ENCODE results near the gene UTRN. TPM values are rescaled to one million over a fixed set of nuclear protein-coding genes. Genes with fewer than 3 reads are reported as not detected.
A peak's percentile ranks its signal among the peaks of the same experiment; 100 is the strongest.

The UTRN gene
- total RNA-seq, 4 donors from 2014 or later, result 383 to 473 (median 415) TPM

GRCh38 chr6:144305985-144306384, 20.9 kb downstream of the UTRN start:
- H3K4me1 ChIP-seq, result peaks cover 7 to 27% of the 10 kb centered on the region in 2 donors
- TF ChIP-seq, protein P1, sequence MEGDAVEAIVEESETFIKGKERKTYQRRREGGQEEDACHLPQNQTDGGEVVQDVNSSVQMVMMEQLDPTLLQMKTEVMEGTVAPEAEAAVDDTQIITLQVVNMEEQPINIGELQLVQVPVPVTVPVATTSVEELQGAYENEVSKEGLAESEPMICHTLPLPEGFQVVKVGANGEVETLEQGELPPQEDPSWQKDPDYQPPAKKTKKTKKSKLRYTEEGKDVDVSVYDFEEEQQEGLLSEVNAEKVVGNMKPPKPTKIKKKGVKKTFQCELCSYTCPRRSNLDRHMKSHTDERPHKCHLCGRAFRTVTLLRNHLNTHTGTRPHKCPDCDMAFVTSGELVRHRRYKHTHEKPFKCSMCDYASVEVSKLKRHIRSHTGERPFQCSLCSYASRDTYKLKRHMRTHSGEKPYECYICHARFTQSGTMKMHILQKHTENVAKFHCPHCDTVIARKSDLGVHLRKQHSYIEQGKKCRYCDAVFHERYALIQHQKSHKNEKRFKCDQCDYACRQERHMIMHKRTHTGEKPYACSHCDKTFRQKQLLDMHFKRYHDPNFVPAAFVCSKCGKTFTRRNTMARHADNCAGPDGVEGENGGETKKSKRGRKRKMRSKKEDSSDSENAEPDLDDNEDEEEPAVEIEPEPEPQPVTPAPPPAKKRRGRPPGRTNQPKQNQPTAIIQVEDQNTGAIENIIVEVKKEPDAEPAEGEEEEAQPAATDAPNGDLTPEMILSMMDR (IDR thresholded peaks at IDR 0.05), result no peak
- intact Hi-C loops (cut with DNase I), result no loop called here
- H3K27ac ChIP-seq, result peak overlapping the region in 1 of 3 donors; percentile 7
- 57 to 72% methylated on average over 3 of the region's 3 CpGs for WGBS, 2 donors
- H3K9me3 ChIP-seq, result no peaks in the 10 kb centered on the region
- no peaks in the 10 kb centered on the region for H3K27me3 ChIP-seq
- peaks cover 3 to 7% of the 10 kb centered on the region in 2 donors for H3K36me3 ChIP-seq
- no peak for DNase-seq
- H3K4me3 ChIP-seq (replicated peaks in 1 of 3), result no peak overlapping the region

- TF ChIP-seq, protein P1 (IDR thresholded peaks at IDR 0.05), result no peak
- no peak for TF ChIP-seq POLR2A (IDR thresholded peaks at IDR 0.05)
- H3K9me3 ChIP-seq, result no peaks in the 10 kb centered on the region
- intact Hi-C loops (cut with DNase I), result no loop called here
- no peak overlapping the region for H3K27ac ChIP-seq
- peaks cover 14 to 36% of the 10 kb centered on the region in 2 donors for H3K4me1 ChIP-seq
- WGBS, 2 donors, result 93 to 95% methylated on average over 3 of the region's 3 CpGs
- peaks cover 3 to 7% of the 10 kb centered on the region in 2 donors for H3K36me3 ChIP-seq
- no peaks in the 10 kb centered on the region for H3K27me3 ChIP-seq
- DNase-seq, result no peak
- H3K4me3 ChIP-seq (replicated peaks in 1 of 3), result no peak overlapping the region
These were observed 22.7 kb downstream of the UTRN start for GRCh38 chr6:144307880-144308279.

- intact Hi-C loops (cut with DNase I), result no loop called here
- H3K4me1 ChIP-seq, result peaks cover 36 to 58% of the 10 kb centered on the region in 2 donors
- WGBS, 2 donors, result 87 to 94% methylated on average over 5 of the region's 5 CpGs
These were observed 25.6 kb downstream of the UTRN start for GRCh38 chr6:144310765-144311164.

GRCh38 chr6:144311361-144311760, 26.2 kb downstream of the UTRN start:
- DNase-seq, result no peak
- intact Hi-C loops (cut with DNase I), result no loop called here
- H3K4me1 ChIP-seq, result peaks cover 37 to 58% of the 10 kb centered on the region in 2 donors
- H3K36me3 ChIP-seq, result peaks cover 3 to 7% of the 10 kb centered on the region in 2 donors
- no peaks in the 10 kb centered on the region for H3K9me3 ChIP-seq
- TF ChIP-seq POLR2A (IDR thresholded peaks at IDR 0.05), result no peak
- TF ChIP-seq, protein P1 (IDR thresholded peaks at IDR 0.05), result no peak
- H3K4me3 ChIP-seq (replicated peaks in 1 of 3), result no peak overlapping the region
- H3K27me3 ChIP-seq, result no peaks in the 10 kb centered on the region
- WGBS, 2 donors, result 95 to 96% methylated on average over 2 of the region's 2 CpGs
- H3K27ac ChIP-seq, result peak overlapping the region in 2 of 3 donors; percentile 39 to 42

More at GRCh38 chr6:144310765-144311164, 25.6 kb downstream of the UTRN start:
- peak overlapping the region in 1 of 3 donors; percentile 42 for H3K27ac ChIP-seq
- DNase-seq, result no peak
- no peaks in the 10 kb centered on the region for H3K9me3 ChIP-seq
- peaks cover 3 to 7% of the 10 kb centered on the region in 2 donors for H3K36me3 ChIP-seq
- no peak for TF ChIP-seq POLR2A (IDR thresholded peaks at IDR 0.05)
- TF ChIP-seq, protein P1 (IDR thresholded peaks at IDR 0.05), result no peak
- no peak overlapping the region for H3K4me3 ChIP-seq (replicated peaks in 1 of 3)
- H3K27me3 ChIP-seq, result no peaks in the 10 kb centered on the region

DNA sequence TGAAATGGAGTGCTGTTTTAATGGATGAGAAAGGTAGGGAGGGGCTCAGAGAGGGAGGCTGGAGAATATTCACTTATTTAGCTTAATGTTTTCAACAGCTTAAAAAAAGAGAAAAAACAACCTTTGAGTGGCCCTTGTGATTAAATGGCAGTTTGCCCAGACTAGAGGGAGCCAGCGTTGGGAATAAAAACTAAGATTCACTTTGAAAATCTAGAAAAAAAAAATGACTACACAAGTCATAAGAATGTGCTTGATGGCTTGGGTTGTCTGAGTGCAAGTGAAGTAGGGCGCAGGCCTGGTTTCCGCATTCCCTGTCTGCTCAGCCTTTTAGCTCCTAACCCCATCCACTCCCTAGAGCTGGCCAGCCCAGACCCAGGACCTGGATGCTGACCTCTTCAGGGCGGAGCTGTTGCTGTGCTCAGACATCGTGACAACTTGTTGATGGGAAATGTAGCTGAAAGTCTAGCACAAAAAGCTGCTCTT, 28.9 kb downstream of the UTRN start:
- H3K36me3 ChIP-seq, result peaks cover 0 to 5% of the 10 kb centered on the region in 2 donors
- 7 to 13% methylated on average over 5 of the region's 5 CpGs for WGBS, 2 donors
- H3K27me3 ChIP-seq, result no peaks in the 10 kb centered on the region
- peaks cover 54 to 83% of the 10 kb centered on the region in 2 donors for H3K4me1 ChIP-seq
- peak; percentile 93 to 96 for DNase-seq
- TF ChIP-seq, protein P1 (IDR thresholded peaks at IDR 0.05), result no peak
- peak in 1 of 2 donors; percentile 32 for TF ChIP-seq POLR2A (IDR thresholded peaks at IDR 0.05)
- H3K27ac ChIP-seq, result peak overlapping the region; percentile 87 to 95 (median 93)
- no peaks in the 10 kb centered on the region for H3K9me3 ChIP-seq
- intact Hi-C loops (cut with DNase I), result no loop called here
- no peak overlapping the region for H3K4me3 ChIP-seq (replicated peaks in 1 of 3)

Data from thyroid gland (tissue), 4 donors.